ENCODE results near the gene GRPEL2. TPM values are rescaled to one million over a fixed set of nuclear protein-coding genes. Genes with fewer than 3 reads are reported as not detected.

GRPEL2 gene
- total RNA-seq, 1 experiment from 2014 or later, result 47.3 TPM

GRCh38 chr5:149380466-149381121 is 35.3 kb downstream of the GRPEL2 start:
- Histone ChIP-seq H3K23ac (ENCODE audit: insufficient read length, low read depth, low read length) (no peak overlapping the region), H3K4me1 (ENCODE audit: insufficient read depth, low read length) (no peaks in the 10 kb centered on the region), H3K18ac (ENCODE audit: insufficient read length, low read depth, low read length) (no peak overlapping the region), H3K14ac (ENCODE audit: insufficient read depth, low read length) (no peak overlapping the region; the same call in 1 of the 2 replicates), H4K20me1 (ENCODE audit: control insufficient read depth, insufficient read depth, insufficient read length) (no peaks in the 10 kb centered on the region), H3T11ph (ENCODE audit: low read length) (no peak overlapping the region), H3K56ac (ENCODE audit: insufficient read length, low read depth, low read length) (no peak overlapping the region), H2BK20ac (ENCODE audit: low read depth, low read length, poor library complexity, severe bottlenecking) (no peak overlapping the region), H2BK12ac (ENCODE audit: insufficient read length, low read depth, low read length) (no peak overlapping the region), H4K8ac (replicated peaks; ENCODE audit: insufficient read length, low read depth, low read length) (no peak overlapping the region), H4K91ac (ENCODE audit: insufficient read length, low read depth, low read length) (no peak overlapping the region), H3K23me2 (ENCODE audit: insufficient read length, low read depth, low read length, poor library complexity, severe bottlenecking) (no peaks in the 10 kb centered on the region), H3K27ac (ENCODE audit: insufficient read length, low read depth, low read length) (no peak overlapping the region), H3K79me1 (ENCODE audit: insufficient read depth, low read depth, low read length, poor library complexity, severe bottlenecking) (no peaks in the 10 kb centered on the region), H3K79me2 (ENCODE audit: insufficient read depth, low read length) (no peaks in the 10 kb centered on the region), H3K9me3 (ENCODE audit: control insufficient read depth, low read depth, low read length) (no peaks in the 10 kb centered on the region), H3K4me2 (ENCODE audit: insufficient read depth, insufficient read length, low read length) (no peak overlapping the region), H2BK120ac (ENCODE audit: low read depth, low read length, poor library complexity, severe bottlenecking) (no peak overlapping the region), H3K27me3 (ENCODE audit: insufficient read depth, low read length) (no peaks in the 10 kb centered on the region; the same call in 1 of the 2 replicates), H3K9ac (ENCODE audit: extremely low read depth, insufficient read length, low read length) (no peak overlapping the region), H4K5ac (ENCODE audit: insufficient read length, low read depth, low read length) (no peak overlapping the region), H2AFZ (ENCODE audit: low read length) (no peak overlapping the region), H3K4ac (ENCODE audit: low read depth, low read length) (no peak overlapping the region), H2BK5ac (ENCODE audit: insufficient read length, low read length) (no peak overlapping the region), H2AK5ac (ENCODE audit: insufficient read length, low read length) (no peak overlapping the region), H2BK15ac (ENCODE audit: low read depth, low read length) (no peak overlapping the region)
- H3K27me3 Mint-ChIP-seq (ENCODE audit: low read depth), result no peaks in the 10 kb centered on the region
- peak overlapping the region in 2 of 3 experiments; percentile 31 to 41; a peak in 3 of 7 replicates for H3K27ac Mint-ChIP-seq
- DNase-seq, result no peak
- WGBS (ENCODE audit: extremely low coverage, insufficient read length, low lambda C conversion rate), result no CpG with 5 or more reads among the region's 16 CpGs
- peaks cover 13 to 17% of the 10 kb centered on the region in 2 experiments for H3K4me1 Mint-ChIP-seq
- H3K36me3 Mint-ChIP-seq (ENCODE audit: insufficient read depth in 1 of 3, low read depth in 3 of 3), result no peaks in the 10 kb centered on the region
- no peak overlapping the region for H3K4me3 Mint-ChIP-seq
- no peaks in the 10 kb centered on the region; a peak in 1 of 5 replicates for H3K9me3 Mint-ChIP-seq
- TF ChIP-seq, protein P1, sequence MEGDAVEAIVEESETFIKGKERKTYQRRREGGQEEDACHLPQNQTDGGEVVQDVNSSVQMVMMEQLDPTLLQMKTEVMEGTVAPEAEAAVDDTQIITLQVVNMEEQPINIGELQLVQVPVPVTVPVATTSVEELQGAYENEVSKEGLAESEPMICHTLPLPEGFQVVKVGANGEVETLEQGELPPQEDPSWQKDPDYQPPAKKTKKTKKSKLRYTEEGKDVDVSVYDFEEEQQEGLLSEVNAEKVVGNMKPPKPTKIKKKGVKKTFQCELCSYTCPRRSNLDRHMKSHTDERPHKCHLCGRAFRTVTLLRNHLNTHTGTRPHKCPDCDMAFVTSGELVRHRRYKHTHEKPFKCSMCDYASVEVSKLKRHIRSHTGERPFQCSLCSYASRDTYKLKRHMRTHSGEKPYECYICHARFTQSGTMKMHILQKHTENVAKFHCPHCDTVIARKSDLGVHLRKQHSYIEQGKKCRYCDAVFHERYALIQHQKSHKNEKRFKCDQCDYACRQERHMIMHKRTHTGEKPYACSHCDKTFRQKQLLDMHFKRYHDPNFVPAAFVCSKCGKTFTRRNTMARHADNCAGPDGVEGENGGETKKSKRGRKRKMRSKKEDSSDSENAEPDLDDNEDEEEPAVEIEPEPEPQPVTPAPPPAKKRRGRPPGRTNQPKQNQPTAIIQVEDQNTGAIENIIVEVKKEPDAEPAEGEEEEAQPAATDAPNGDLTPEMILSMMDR (conservative IDR thresholded peaks at IDR 0.05), result no peak

All from H9 (cell line).